ENCODE measurements around the gene KCNJ6. TPM values are rescaled to one million over a fixed set of nuclear protein-coding genes. Genes with fewer than 3 reads are reported as not detected.

KCNJ6 gene
- total and polyA plus RNA-seq, 8 donors: 0.03 to 0.28 (median 0.17) TPM

- ATAC-seq (no peak), DNase-seq (no peak)
- Histone ChIP-seq H3K27me3 (peaks cover 0 to 20% of the 10 kb centered on the region in 2 donors), H3K36me3 (no peaks in the 10 kb centered on the region), H3K27ac (no peak overlapping the region), H3K9me3 (no peaks in the 10 kb centered on the region), H3K4me1 (no peaks in the 10 kb centered on the region), H3K4me3 (no peak overlapping the region)
- intact Hi-C loops (cut with DNase I): no loop called here
- TF ChIP-seq CTCF (IDR thresholded peaks at IDR 0.05): no peak
Measured at GRCh38 chr21:37737996-37738395, 178.3 kb downstream of the KCNJ6 start.

- peaks cover 0 to 20% of the 10 kb centered on the region in 2 donors for H3K27me3 ChIP-seq
- intact Hi-C loops (cut with DNase I): no loop called here
- no peak for TF ChIP-seq CTCF (IDR thresholded peaks at IDR 0.05)
- H3K9me3 ChIP-seq: no peaks in the 10 kb centered on the region
- no peak overlapping the region for H3K4me3 ChIP-seq
- H3K27ac ChIP-seq: no peak overlapping the region
- H3K4me1 ChIP-seq: no peaks in the 10 kb centered on the region
- DNase-seq: no peak
- no peak for ATAC-seq
- H3K36me3 ChIP-seq: no peaks in the 10 kb centered on the region
Measured at GRCh38 chr21:37737507-37737906, 178.8 kb downstream of the KCNJ6 start.

- Histone ChIP-seq H3K4me3 (no peak overlapping the region), H3K4me1 (no peaks in the 10 kb centered on the region), H3K36me3 (no peaks in the 10 kb centered on the region), H3K27ac (no peak overlapping the region), H3K9me3 (no peaks in the 10 kb centered on the region), H3K27me3 (peaks cover 0 to 26% of the 10 kb centered on the region in 2 donors)
- ATAC-seq (no peak), DNase-seq (no peak)
- intact Hi-C loops (cut with DNase I): no loop called here
- no peak for TF ChIP-seq CTCF (IDR thresholded peaks at IDR 0.05)
Measured at GRCh38 chr21:37734846-37735245, 181.4 kb downstream of the KCNJ6 start.

- H3K27me3 ChIP-seq: peaks cover 0 to 18% of the 10 kb centered on the region in 2 donors
- no peaks in the 10 kb centered on the region for H3K4me1 ChIP-seq
- DNase-seq (no peak), ATAC-seq (no peak)
- no peaks in the 10 kb centered on the region for H3K9me3 ChIP-seq
- intact Hi-C loops (cut with DNase I): no loop called here
- H3K4me3 ChIP-seq: no peak overlapping the region
- H3K36me3 ChIP-seq: no peaks in the 10 kb centered on the region
- TF ChIP-seq CTCF (IDR thresholded peaks at IDR 0.05): no peak
- no peak overlapping the region for H3K27ac ChIP-seq
Measured at GRCh38 chr21:37732927-37733326, 183.3 kb downstream of the KCNJ6 start.

GRCh38 chr21:37724201-37724600, 192.1 kb downstream of the KCNJ6 start:
- no peak for ATAC-seq
- H3K27me3 ChIP-seq: no peaks in the 10 kb centered on the region
- H3K27ac ChIP-seq: no peak overlapping the region
- no peaks in the 10 kb centered on the region for H3K36me3 ChIP-seq
- H3K9me3 ChIP-seq: no peaks in the 10 kb centered on the region
- TF ChIP-seq CTCF (IDR thresholded peaks at IDR 0.05): no peak
- no peak overlapping the region for H3K4me3 ChIP-seq
- DNase-seq: no peak
- intact Hi-C loops (cut with DNase I): no loop called here
- no peaks in the 10 kb centered on the region for H3K4me1 ChIP-seq
